ENCODE data around the gene TMEM35B.
"Not testable (repeated sequence)": the region's sequence is repeated elsewhere in the genome, so short reads cannot be mapped to it uniquely, and the experiment has no call there.

Gene TMEM35B

DNA sequence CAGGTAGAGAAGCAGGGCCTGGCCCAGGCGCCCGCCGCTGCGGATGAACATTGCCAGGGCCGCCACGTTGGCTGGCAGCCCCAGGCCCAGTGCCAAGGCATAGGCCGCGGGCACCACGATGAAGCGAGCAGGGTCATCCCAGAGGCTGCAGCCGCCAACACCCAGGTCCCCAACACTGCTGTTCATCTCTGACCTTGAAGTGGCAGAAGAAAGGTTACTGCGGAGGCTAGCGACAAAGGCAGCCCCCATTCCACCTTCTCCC lies 8.0 kb downstream of the TMEM35B start:
- FAIRE-seq (no peak), DNase-seq (ENCODE audit: extremely low spot score, insufficient read length, low read depth) (no peak)

DNA sequence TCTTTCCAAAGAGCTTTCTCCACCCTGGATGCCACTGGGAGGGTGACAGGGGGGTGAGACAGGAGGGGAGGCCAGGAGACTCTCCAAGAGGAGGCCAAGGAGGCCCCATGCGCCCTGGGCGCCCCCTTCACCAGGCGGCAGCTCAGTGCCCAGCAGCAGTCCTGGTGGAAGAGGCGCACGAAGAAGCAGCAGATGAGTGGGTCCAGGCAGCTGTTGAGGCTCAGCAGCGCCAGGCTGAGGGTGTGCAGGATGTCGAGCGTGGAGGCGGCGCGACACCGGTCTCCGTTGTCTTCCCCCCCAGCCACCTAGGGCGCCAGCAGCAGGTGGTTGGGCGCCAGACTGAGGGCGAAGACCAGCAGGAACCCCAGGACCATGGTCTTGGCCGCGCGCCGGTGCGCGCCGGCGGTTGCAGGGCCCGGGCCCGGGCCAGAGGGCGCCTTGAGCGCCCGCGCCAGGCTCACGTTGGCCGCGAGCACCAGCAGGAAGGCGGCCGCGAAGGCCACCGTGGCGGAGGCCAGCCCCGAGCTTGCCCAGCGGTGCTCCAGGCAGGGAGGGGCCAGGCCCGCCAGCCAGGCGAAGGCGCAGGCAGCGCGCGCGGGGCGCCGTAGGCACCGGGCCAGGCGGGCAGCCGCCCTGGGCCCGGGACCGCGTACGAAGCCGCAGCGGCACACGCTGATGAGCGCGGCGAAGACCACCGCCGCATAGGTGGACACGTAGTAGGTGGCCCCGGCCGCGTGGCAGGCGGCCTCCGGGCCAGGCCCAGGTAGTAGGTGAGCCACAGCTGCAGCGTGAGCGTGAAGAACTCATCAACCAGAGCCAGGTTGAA lies 8.6 kb downstream of the TMEM35B start:
- FAIRE-seq (no peak), DNase-seq (ENCODE audit: extremely low spot score, insufficient read length, low read depth) (no peak)

DNA sequence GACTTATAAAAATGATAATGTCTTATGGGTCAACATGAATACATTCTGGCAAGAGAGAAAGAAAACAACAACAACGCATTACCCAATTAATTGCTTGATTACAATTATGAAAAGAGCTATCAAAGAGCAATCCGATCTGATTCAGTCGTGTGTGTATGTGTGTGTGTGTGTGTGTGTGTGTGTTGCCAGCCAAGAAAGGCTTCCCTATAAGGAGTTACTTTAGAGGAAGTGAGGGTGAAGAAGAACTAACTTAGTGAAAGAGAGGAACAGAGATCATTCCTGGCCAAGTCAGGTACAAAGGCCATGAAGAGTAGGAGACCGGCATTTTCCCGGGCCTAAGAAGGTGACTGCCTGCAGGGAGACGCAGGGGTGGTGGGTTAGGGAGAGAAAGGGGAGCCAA lies 9.4 kb downstream of the TMEM35B start:
- FAIRE-seq (no peak), DNase-seq (ENCODE audit: extremely low spot score, insufficient read length, low read depth) (no peak)

DNA sequence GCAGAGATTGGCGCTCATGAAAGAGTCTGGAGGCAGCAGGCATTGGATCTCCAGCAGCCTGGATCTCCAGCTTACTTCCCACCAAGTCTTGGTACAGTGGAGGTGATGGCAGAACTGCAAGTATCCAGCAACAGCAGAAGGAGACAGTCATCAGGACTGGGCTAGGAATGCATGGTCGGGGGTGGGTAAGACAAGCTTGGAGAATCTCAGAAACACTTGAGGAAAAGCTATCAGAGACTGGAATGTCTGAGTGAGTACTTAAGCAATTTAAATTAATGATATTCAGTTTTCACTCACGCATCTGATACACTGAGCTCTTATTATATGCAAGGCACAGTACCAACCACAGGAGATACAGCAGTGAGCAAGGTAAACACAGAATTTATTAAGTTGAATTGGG lies 9.8 kb downstream of the TMEM35B start:
- DNase-seq (ENCODE audit: extremely low spot score, insufficient read length, low read depth) = no peak
- FAIRE-seq = no peak

DNA sequence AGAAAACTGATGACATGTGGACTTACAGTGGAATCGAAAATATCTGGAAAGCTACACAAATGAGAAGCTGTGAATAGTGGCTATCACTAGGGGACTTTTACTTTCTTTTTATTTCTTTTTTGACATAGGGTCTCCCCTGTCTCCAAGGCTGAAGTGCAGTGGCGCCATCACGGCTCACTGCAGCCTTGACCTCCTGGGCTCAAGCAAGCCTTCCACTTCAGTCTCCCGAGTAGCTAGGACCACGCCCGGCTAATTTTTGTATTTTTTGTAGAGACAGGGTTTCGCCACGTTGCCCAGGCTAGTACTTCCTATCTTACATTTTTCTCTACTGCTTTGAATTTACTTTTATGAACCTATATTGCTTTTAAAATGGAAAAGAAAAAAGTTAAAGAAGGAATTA lies 10.5 kb downstream of the TMEM35B start:
- FAIRE-seq (no peak), DNase-seq (ENCODE audit: extremely low spot score, insufficient read length, low read depth) (no peak)

DNA sequence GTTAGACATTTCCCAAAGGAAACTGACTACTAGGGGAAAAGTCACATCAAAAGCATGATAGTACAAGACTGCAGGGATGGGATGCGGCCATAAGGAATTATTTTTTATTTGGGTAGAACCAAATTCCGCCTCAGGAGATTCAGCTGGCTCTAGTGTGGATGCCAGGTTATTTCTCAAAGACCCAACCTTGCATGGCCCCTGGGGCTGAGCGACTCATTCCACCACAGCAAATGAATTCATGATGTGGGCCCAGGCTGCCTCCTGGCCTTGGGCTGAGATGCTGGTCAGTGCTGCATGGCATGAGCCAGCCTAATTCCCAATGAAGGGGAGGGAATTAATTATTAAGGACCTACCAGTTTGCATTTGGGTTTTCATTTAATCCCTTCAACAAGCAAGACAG lies 11.8 kb downstream of the TMEM35B start:
- DNase-seq (ENCODE audit: extremely low spot score, insufficient read length, low read depth) = no peak
- no peak for FAIRE-seq

DNA sequence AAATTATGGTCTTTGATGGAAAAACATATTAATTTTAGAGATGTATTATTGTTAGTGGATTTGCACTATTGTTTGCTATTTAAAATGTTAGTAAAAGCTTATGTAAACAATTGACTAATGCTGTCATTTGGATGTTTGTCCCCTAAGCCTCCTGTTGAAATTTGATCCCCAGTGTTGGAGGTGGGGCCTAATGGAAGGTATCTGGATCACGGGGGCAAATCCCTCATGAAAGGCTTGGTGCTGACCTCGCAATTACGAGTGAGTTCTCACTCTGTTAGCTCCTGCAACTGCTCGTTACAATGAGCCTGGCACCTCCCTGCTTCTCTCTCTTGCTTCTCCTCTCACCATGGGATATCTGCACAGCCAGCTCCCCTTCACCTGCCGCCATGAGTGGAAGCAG lies 14.3 kb downstream of the TMEM35B start:
- no peak for FAIRE-seq

DNA sequence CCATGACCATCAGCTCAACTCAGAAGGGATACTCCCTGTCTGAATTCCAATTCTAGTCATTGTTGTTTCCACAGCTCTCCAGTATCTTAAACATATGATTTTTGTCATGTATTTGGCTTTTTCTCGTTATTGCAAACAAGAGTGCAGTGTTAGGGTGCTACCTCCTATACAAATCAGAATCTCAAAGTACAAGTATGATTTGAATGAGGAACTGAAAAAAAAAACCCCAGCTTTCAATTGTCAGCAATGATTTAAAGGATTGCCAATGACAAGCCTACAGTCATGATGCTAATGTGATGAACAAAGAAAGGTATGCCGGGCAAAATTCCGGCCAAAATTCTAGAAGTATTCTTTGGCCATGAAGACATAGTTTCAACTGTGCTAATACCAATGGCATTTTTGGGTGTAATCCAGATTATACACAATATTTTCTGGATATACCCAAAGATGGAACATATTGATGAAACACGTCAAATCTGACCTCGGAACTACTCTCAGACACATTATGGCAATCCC lies 14.9 kb downstream of the TMEM35B start:
- FAIRE-seq = no peak
- DNase-seq (ENCODE audit: extremely low spot score, insufficient read length, low read depth) = no peak

More for the DNA sequence above, 14.3 kb downstream of the TMEM35B start:
- no peak for DNase-seq (ENCODE audit: extremely low spot score, insufficient read length, low read depth)

DNA sequence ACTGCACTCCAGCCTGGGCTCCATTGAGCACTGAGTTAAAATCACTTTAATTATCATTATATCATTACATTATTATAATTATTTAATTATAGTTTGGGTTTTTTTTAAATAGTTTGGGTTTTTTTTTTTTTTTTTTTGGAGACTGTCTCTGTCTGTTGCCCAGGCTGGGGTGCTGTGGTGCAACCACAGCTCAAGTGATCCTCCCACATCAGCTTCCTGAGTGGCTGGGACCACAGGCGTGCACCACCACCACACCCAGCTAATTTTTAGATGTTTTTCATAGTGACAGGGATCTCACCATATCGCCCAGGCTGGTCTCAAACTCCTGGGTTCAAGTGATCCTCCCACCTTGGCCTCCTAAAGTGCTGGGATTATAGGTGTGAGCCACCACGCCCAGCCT lies 16.9 kb downstream of the TMEM35B start:
- not testable (repeated sequence) for FAIRE-seq; DNase-seq (ENCODE audit: extremely low spot score, insufficient read length, low read depth)

DNA sequence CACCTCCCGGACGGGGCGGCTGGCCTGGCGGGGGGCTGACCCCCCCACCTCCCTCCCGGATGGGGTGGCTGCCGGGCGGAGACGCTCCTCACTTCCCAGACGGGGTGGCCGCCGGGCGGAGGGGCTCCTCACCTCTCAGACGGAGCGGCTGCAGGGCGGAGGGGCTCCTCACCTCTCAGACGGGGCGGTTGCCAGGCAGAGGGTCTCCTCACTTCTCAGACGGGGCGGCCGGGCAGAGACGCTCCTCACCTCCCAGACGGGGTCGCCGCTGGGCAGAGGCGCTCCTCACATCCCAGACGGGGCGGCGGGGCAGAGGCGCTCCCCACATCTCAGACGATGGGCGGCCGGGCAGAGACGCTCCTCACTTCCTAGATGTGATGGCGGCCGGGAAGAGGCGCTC lies 17.5 kb downstream of the TMEM35B start:
- not testable (repeated sequence) for FAIRE-seq; DNase-seq (ENCODE audit: extremely low spot score, insufficient read length, low read depth)

DNA sequence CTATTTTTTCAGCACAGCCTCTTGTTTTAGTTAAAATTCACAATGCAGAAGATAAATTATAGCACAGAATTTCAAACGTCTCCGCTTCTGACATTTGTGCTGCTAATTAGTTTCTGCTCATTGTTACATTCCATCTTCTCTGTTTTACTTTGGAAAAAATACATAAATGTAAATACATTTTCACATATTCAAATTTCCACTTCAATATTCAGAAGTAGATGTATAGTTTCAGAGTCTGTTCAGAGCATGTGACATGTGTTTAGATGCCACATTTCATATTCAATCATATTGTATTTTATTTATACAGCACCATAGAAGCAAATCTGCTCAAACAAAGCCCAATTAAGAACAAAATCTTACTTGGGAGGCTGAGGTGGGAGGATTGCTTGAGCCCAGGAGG lies 19.6 kb downstream of the TMEM35B start:
- DNase-seq (ENCODE audit: extremely low spot score, insufficient read length, low read depth) (no peak), FAIRE-seq (no peak)

DNA sequence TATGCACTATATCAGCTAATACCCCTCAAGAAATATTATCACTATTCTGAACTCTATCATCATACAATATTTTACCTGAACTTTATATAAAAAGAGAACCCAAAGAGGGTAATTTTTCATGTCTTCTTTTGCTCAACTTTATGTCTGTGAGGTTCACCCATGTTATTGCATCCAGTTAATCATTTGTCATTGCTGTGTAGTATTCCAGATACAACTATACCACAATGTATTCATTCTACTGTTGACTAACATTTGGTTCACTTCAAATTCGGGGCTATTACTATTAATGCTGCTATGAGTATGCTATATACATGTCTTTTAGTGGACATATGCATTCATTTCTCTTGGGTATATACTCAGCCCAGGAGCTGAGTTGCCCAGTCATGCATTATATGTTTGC lies 34.7 kb downstream of the TMEM35B start:
- FAIRE-seq (no peak), DNase-seq (ENCODE audit: extremely low spot score, insufficient read length, low read depth) (no peak)

DNA sequence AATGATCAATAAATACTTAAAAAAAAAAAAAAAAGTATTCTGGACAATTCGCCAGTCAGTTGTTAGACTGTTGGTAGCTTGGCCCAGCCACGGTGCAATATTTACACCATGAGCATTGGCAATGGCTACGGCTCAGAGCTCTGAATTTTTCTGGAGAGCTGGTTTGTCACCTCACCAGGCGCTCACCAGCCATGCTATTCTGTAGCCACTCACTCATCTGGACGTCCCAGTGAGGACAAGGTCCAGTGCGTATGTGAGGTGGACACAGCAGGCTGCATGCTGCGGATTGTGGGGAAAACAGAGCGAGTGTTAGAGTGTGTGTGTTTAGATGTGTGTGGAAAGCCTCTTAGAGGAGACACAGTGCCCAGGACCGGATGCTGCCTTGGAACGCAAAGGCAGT lies 36.4 kb downstream of the TMEM35B start:
- FAIRE-seq; DNase-seq (ENCODE audit: extremely low spot score, insufficient read length, low read depth): not testable (repeated sequence)

DNA sequence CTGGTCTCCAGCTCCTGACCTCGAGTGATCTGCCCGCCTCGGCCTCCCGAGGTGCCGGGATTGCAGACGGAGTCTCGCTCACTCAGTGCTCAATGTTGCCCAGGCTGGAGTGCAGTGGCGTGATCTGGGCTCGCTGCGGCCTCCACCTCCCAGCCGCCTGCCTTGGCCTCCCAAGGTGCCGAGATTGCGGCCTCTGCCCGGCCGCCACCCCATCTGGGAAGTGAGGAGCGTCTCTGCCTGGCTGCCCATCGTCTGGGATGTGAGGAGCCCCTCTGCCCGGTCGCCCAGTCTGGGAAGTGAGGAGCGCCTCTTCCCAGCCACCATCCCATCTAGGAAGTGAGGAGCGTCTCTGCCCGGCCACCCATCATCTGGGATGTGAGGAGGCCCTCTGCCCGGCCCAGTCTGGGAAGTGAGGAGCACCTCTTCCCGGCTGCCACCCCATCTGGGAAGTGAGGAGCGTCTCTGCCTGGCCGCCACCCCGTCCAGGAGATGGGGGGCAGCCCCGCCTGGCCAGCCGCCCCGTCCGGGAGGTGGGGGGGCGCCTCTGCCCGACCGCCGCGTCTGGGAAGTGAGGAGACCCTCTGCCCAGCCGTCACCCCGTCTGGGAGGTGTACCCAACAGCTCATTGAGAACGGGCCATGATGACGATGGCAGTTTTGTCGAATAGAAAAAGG lies 37.4 kb downstream of the TMEM35B start:
- not testable (repeated sequence) for DNase-seq (ENCODE audit: extremely low spot score, insufficient read length, low read depth); FAIRE-seq

DNA sequence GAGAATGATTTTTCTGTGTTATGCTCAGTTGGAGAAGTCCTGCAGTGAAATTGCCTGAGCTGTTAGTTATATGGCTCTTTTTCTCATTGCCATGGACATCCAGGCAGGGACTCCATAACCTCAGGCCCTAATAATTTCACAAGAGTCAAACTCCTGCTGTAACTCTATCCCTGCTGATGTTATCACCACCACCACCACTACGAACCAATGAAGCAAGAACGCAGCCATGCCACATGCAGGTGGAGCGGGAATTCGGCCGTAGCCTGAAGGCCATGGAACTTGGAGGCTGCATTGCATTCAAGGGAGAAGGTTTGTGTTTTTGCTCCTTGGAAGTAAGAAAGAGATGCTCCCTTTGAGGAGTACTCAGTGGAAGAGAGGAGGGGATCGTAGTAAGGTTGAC lies 38.9 kb downstream of the TMEM35B start:
- no peak for FAIRE-seq

DNA sequence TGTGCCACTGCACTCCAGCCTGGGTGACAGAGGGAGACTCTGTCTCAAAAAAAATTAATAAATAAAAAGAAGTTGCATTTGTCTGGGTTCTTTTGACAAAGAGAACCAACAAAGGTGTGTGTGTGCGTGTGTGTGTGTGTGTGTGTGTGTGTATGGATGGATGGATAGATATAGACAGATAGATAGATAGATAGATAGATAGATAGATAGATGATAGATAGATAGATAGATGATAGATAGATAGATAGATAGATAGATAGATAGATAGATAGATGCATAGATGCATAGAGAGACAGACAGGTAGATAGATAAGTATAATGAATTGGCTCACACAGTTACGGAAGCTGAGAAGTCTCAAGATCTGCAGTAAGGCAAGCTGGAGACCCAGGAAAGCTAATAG lies 43.3 kb downstream of the TMEM35B start:
- not testable (repeated sequence) for FAIRE-seq; DNase-seq (ENCODE audit: extremely low spot score, insufficient read length, low read depth)

More for the DNA sequence above, 38.9 kb downstream of the TMEM35B start:
- no peak for DNase-seq (ENCODE audit: extremely low spot score, insufficient read length, low read depth)

Data from GM18507 (cell line).